SK-MEL-5 (cell line): Measurements from ENCODE around the gene TNPO3. TPM values are rescaled to one million over a fixed set of nuclear protein-coding genes. Genes with fewer than 3 reads are reported as not detected.

Experiments used
- DNase-seq: peaks from one replicate; pipeline ENCODE4 v3.0.0-alpha.2; 2016; ENCODE audit warnings: low read depth, low spot score
- in situ Hi-C: cut with HindIII; loops from 2 replicates; pipeline ENCODE4 v1.10.0; 2016; ENCODE audit warnings: low sequenced_read_pairs, high pct_unique_total_duplicates, low pct_unique_long_range_greater_than_20kb
- total RNA-seq: library from RNA; depleted of rRNA; stranded (reverse); fragments of >200 nt; shearing (Covaris generic); gene quantifications from 2 replicates; pipeline ENCODE4 v1.2.3, GENCODE V29; 2014

The TNPO3 gene
- total RNA-seq, 1 experiment from 2014 or later: 77.4 TPM

GRCh38 chr7:128937647-128938543, 117.0 kb downstream of the TNPO3 start, which contains the start of gene IRF5:
Gene IRF5 (plus strand): TSS chr7:128937927. CDS start chr7:128942082, 4,155 bp downstream.
- in situ Hi-C loops: no loop called here
- peak; percentile 33 for DNase-seq

- in situ Hi-C loops: no loop called here
- DNase-seq: no peak
These were observed 117.7 kb downstream of the TNPO3 start for GRCh38 chr7:128937271-128937646.

- DNase-seq: no peak
- in situ Hi-C loops: no loop called here
These were observed 118.1 kb downstream of the TNPO3 start for GRCh38 chr7:128936798-128937197.

- in situ Hi-C loops: no loop called here
- no peak for DNase-seq
These were observed 119.6 kb downstream of the TNPO3 start for GRCh38 chr7:128935342-128935730.

GRCh38 chr7:128934361-128935341, 120.3 kb downstream of the TNPO3 start:
- DNase-seq: no peak
- in situ Hi-C loops: no loop called here

- in situ Hi-C loops: no loop called here
- DNase-seq: no peak
These were observed 121.6 kb downstream of the TNPO3 start for GRCh38 chr7:128933180-128933891.

GRCh38 chr7:128932862-128933179, 122.1 kb downstream of the TNPO3 start:
- no peak for DNase-seq
- in situ Hi-C loops: no loop called here

- DNase-seq: no peak
- in situ Hi-C loops: no loop called here
These were observed 122.7 kb downstream of the TNPO3 start for GRCh38 chr7:128931965-128932861.

- no peak for DNase-seq
- in situ Hi-C loops: no loop called here
These were observed 123.6 kb downstream of the TNPO3 start for GRCh38 chr7:128931190-128931798.

GRCh38 chr7:128928882-128929788, 125.8 kb downstream of the TNPO3 start:
- in situ Hi-C loops: no loop called here
- DNase-seq: no peak

- DNase-seq: no peak
- in situ Hi-C loops: no loop called here
These were observed 126.6 kb downstream of the TNPO3 start for GRCh38 chr7:128928159-128928813.

GRCh38 chr7:128924707-128925588, 130.0 kb downstream of the TNPO3 start:
- in situ Hi-C loops: no loop called here
- no peak for DNase-seq

- no peak for DNase-seq
These were observed 131.5 kb downstream of the TNPO3 start for GRCh38 chr7:128923411-128923800.

More at GRCh38 chr7:128923411-128923800, 131.5 kb downstream of the TNPO3 start:
- in situ Hi-C loops: no loop called here
